ENCODE measurements around the gene TSPAN14. TPM values are rescaled to one million over a fixed set of nuclear protein-coding genes. Genes with fewer than 3 reads are reported as not detected.

The TSPAN14 gene
- polyA plus RNA-seq, 3 donors, result 123 to 160 (median 146) TPM

DNA sequence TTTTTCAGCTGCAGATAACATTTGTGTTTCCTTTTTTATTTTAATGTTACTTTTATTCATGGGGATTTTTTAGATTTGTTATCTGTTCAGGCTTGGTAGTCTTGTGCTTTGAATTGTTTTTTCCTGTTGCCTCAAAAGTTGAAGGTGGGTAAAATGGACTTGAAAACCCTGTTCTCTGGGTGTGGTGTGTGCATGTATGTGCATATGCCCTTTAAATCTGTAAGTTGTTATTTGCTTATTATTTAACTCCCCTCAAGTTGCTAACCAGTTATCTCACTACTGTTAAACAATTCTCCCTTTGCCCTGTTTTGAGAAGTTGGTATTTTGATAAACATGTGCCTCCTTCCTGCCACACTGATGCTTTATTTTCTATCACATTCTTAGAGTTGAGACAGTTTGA lies 30.6 kb downstream of the TSPAN14 start:
- H3K4me3 ChIP-seq (replicated peaks in 1 of 3; ENCODE audit: low read depth in 2 of 3, low read length in 3 of 3), result peak overlapping the region in 1 of 3 experiments; percentile 66
- TF ChIP-seq, protein P1, sequence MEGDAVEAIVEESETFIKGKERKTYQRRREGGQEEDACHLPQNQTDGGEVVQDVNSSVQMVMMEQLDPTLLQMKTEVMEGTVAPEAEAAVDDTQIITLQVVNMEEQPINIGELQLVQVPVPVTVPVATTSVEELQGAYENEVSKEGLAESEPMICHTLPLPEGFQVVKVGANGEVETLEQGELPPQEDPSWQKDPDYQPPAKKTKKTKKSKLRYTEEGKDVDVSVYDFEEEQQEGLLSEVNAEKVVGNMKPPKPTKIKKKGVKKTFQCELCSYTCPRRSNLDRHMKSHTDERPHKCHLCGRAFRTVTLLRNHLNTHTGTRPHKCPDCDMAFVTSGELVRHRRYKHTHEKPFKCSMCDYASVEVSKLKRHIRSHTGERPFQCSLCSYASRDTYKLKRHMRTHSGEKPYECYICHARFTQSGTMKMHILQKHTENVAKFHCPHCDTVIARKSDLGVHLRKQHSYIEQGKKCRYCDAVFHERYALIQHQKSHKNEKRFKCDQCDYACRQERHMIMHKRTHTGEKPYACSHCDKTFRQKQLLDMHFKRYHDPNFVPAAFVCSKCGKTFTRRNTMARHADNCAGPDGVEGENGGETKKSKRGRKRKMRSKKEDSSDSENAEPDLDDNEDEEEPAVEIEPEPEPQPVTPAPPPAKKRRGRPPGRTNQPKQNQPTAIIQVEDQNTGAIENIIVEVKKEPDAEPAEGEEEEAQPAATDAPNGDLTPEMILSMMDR (IDR thresholded peaks at IDR 0.05), result no peak
- peaks cover 0 to 2% (median 0%) of the 10 kb centered on the region in 7 donors for H3K9me3 Mint-ChIP-seq
- H3K27me3 Mint-ChIP-seq (ENCODE audit: low read depth in 3 of 3), result peaks cover 0 to 2% (median 0%) of the 10 kb centered on the region in 3 donors
- H3K27me3 ChIP-seq (ENCODE audit: control insufficient read depth in 2 of 2, insufficient read depth in 2 of 2, low read length in 2 of 2), result no peaks in the 10 kb centered on the region
- H4K20me1 ChIP-seq (ENCODE audit: insufficient read depth, low read length), result peaks cover 93% of the 10 kb centered on the region
- intact Hi-C loops (cut with micrococcal nuclease), result loop anchor here in 1 of 2 donors (2.0 kb wide), 1 partner anchor 14 kb away; no protein-coding TSS in a partner anchor
- peaks cover 9 to 15% of the 10 kb centered on the region in 2 donors for H3K36me3 ChIP-seq (replicated peaks in 1 of 2; ENCODE audit: control insufficient read depth in 1 of 2, insufficient read depth in 2 of 2, low read length in 2 of 2)
- no peak overlapping the region for H2AFZ ChIP-seq (ENCODE audit: insufficient read depth, low read depth, low read length, poor library complexity, severe bottlenecking)
- peaks cover 39 to 52% of the 10 kb centered on the region in 2 donors for H3K36me3 Mint-ChIP-seq
- H3K9me3 ChIP-seq (replicated peaks in 1 of 2; ENCODE audit: control insufficient read depth in 1 of 2, insufficient read depth in 1 of 2, low read length in 2 of 2), result no peaks in the 10 kb centered on the region
- H3K9ac ChIP-seq (ENCODE audit: insufficient read depth, low read length, poor library complexity, severe bottlenecking), result no peak overlapping the region
- H3K27ac Mint-ChIP-seq, result peak overlapping the region; percentile 91 to 98 (median 95)
- H3K27ac ChIP-seq (ENCODE audit: low read depth in 1 of 2, low read length in 2 of 2), result peak overlapping the region in 1 of 2 donors; percentile 90
- peak overlapping the region in 1 of 2 donors; percentile 88 for H3K4me3 Mint-ChIP-seq
- peaks cover 96% of the 10 kb centered on the region for H3K79me2 ChIP-seq (ENCODE audit: insufficient read depth, low read length)
- H3K4me1 Mint-ChIP-seq, result peaks cover 86% of the 10 kb centered on the region
- peaks cover 71 to 78% of the 10 kb centered on the region in 2 donors for H3K4me1 ChIP-seq (ENCODE audit: control insufficient read depth in 1 of 2, insufficient read depth in 2 of 2, low read length in 2 of 2)
- no peak for DNase-seq
- peak overlapping the region; percentile 73 for H3K4me2 ChIP-seq (replicated peaks; ENCODE audit: extremely low read depth, low read length, poor library complexity, severe bottlenecking)

DNA sequence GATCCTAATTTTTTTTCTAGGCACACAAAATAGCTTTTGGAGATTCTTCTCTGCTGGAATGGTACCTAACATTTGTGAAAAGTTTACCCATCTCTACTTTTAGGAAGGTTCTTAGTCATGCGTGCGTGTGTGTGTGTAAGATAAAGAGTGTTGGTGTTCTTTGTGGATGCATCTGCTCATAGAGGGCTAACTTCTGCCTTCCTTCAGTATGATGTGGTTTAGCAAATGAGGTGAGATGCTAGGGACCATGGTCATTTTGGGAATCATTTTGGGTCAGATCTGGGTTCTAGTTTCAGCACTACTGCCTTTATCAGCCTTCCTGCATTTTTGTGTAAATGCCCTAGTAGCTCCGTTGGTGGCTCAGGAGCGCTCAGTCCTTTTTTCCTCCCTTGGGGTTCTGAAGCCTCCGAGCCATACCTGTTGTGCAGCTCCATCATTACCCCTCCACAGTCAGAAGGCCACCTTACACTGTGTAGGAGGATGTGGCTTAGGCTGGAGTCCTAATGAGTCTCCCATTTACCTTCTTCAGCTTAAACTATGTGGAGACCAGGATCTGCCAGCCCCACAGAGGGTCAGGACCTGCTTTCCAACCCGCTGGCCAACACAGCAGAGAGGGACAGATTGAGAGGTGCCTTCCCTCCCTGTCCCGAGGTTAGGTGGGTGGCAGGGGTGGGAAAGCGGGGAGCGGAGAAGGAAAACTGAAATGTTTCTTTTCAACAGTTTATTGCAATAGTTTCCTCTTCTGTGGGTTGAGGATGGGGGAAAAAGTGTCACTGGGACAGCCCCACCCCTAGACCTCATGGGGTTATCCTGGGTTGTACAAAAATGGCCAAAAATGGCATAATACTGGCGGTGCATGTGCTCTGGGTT lies 31.2 kb downstream of the TSPAN14 start:
- peak overlapping the region; percentile 66 to 88 for H3K4me3 Mint-ChIP-seq
- peaks cover 88% of the 10 kb centered on the region for H3K4me1 Mint-ChIP-seq
- Histone ChIP-seq H2AFZ (ENCODE audit: insufficient read depth, low read depth, low read length, poor library complexity, severe bottlenecking) (no peak overlapping the region), H4K20me1 (ENCODE audit: insufficient read depth, low read length) (peaks cover 98% of the 10 kb centered on the region), H3K36me3 (replicated peaks in 1 of 2; ENCODE audit: control insufficient read depth in 1 of 2, insufficient read depth in 2 of 2, low read length in 2 of 2) (peaks cover 13 to 21% of the 10 kb centered on the region in 2 donors), H3K27ac (ENCODE audit: low read depth in 1 of 2, low read length in 2 of 2) (peak overlapping the region; percentile 84 to 90), H3K4me3 (replicated peaks in 1 of 3; ENCODE audit: low read depth in 2 of 3, low read length in 3 of 3) (peak overlapping the region in 2 of 3 experiments; percentile 19 to 66), H3K9me3 (replicated peaks in 1 of 2; ENCODE audit: control insufficient read depth in 1 of 2, insufficient read depth in 1 of 2, low read length in 2 of 2) (no peaks in the 10 kb centered on the region), H3K4me2 (replicated peaks; ENCODE audit: extremely low read depth, low read length, poor library complexity, severe bottlenecking) (peak overlapping the region; percentile 73), H3K79me2 (ENCODE audit: insufficient read depth, low read length) (peaks cover 99% of the 10 kb centered on the region), H3K9ac (ENCODE audit: insufficient read depth, low read length, poor library complexity, severe bottlenecking) (peak overlapping the region; percentile 56), H3K4me1 (ENCODE audit: control insufficient read depth in 1 of 2, insufficient read depth in 2 of 2, low read length in 2 of 2) (peaks cover 78 to 84% of the 10 kb centered on the region in 2 donors), H3K27me3 (ENCODE audit: control insufficient read depth in 2 of 2, insufficient read depth in 2 of 2, low read length in 2 of 2) (no peaks in the 10 kb centered on the region)
- H3K27me3 Mint-ChIP-seq (ENCODE audit: low read depth in 3 of 3), result peaks cover 0 to 4% (median 0%) of the 10 kb centered on the region in 3 donors
- intact Hi-C loops (cut with micrococcal nuclease), result loop anchor here in 1 of 2 donors (2.0 kb wide), 1 partner anchor 13 kb away; no protein-coding TSS in a partner anchor
- H3K36me3 Mint-ChIP-seq, result peaks cover 43 to 56% of the 10 kb centered on the region in 2 donors
- TF ChIP-seq, protein P1 (IDR thresholded peaks at IDR 0.05), result no peak
- 17% methylated on average over 3 of the region's 10 CpGs for WGBS (ENCODE audit: insufficient coverage)
- H3K27ac Mint-ChIP-seq, result peak overlapping the region; percentile 91 to 98 (median 95)
- peaks cover 0 to 8% (median 0%) of the 10 kb centered on the region in 7 donors for H3K9me3 Mint-ChIP-seq
- peak in 1 of 3 donors; percentile 90 for DNase-seq

All from CD14-positive monocyte (primary cell).